Measurements from ENCODE around the gene ACSM6. TPM values are rescaled to one million over a fixed set of nuclear protein-coding genes. Genes with fewer than 3 reads are reported as not detected.
A peak's percentile ranks its signal among the peaks of the same experiment; 100 is the strongest.

The ACSM6 gene
- total RNA-seq, 4 donors from 2014 or later = not detected

DNA sequence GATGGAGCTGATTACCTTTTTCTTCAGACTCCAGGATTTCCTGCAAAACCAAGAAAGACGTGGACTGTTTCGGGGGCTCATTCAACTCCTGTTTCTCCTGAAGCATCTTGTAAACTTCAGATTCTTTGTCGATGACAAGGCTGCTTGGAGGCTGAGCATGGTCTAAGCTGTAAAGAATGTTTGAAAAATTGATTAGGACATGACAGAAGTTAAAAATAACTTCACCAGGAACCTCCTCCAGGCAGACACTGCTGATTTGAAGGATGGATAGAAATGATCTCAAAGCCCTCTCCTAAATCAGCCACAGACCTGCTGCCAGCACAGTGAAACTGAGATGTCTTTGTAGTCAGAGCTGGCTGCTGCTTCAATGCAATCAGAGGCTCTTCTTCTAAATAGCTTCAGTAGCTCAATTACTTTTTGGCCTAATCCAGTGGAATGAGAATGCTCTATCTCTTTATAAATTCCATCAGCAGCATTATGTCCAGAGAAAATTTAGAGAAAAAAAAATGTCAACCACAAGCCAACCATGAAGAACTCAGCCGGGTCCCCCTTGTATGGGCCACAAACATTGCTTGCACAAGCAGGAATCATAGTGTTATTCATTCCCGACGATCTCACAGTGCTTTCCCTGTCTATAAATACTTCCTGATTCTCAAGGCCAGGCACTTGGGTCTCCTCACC is 53.3 kb downstream of the ACSM6 start:
- Histone ChIP-seq H3K4me1 (peaks cover 19 to 37% (median 23%) of the 10 kb centered on the region in 4 donors), H3K27ac (replicated peaks in 1 of 4) (peak overlapping the region; percentile 12 to 56 (median 46)), H3K27me3 (no peaks in the 10 kb centered on the region), H3K36me3 (peaks cover 0 to 81% (median 16%) of the 10 kb centered on the region in 4 donors), H3K4me3 (no peak overlapping the region), H3K9me3 (no peaks in the 10 kb centered on the region)
- 40% methylated on average over 6 of the region's 6 CpGs for WGBS
- intact Hi-C loops (cut with DNase I) = loop anchor here (2.0 to 5.0 kb wide), 2 partner anchors 40 to 115 kb away; no protein-coding TSS in a partner anchor
- TF ChIP-seq POLR2A (IDR thresholded peaks at IDR 0.05; ENCODE audit: low read depth) = no peak
- no peak for TF ChIP-seq POLR2AphosphoS5 (IDR thresholded peaks at IDR 0.05)
- TF ChIP-seq EP300 (IDR thresholded peaks at IDR 0.05) = no peak
- TF ChIP-seq, protein P1, sequence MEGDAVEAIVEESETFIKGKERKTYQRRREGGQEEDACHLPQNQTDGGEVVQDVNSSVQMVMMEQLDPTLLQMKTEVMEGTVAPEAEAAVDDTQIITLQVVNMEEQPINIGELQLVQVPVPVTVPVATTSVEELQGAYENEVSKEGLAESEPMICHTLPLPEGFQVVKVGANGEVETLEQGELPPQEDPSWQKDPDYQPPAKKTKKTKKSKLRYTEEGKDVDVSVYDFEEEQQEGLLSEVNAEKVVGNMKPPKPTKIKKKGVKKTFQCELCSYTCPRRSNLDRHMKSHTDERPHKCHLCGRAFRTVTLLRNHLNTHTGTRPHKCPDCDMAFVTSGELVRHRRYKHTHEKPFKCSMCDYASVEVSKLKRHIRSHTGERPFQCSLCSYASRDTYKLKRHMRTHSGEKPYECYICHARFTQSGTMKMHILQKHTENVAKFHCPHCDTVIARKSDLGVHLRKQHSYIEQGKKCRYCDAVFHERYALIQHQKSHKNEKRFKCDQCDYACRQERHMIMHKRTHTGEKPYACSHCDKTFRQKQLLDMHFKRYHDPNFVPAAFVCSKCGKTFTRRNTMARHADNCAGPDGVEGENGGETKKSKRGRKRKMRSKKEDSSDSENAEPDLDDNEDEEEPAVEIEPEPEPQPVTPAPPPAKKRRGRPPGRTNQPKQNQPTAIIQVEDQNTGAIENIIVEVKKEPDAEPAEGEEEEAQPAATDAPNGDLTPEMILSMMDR (IDR thresholded peaks at IDR 0.05) = no peak
- DNase-seq (ENCODE audit: extremely low spot score) = peak; percentile 4

DNA sequence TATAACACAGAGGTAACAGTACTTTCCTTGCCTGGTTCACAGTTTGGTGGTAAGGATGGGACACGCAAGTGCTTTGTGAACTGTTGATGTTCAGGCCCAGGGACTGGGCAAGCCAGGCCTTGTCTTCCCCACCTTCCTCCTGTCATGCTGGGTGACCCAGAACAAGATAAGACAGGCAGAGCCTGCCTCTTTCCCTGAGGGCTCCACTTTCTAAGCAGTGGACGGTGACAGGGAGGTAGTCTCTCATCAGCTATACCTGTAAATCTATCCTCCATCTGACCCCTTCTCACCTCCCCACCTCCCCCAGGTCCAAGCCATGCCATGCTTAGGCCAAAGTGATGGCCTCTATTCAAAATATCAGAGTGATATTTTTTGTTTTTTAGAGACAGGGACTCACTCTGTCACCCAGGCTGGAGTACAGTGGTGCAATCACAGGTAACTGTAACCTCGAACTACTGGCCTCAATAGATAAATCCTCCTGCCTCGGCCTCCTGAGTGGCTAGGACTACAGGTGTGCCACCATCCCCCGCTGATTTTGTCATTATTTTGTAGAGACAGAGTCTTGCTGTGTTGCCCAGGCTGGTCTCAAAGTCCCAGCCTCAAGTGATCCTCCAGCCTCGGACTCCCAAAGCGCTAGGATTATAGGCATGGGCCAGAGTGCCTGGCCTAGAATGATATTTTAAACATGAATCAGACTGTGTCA is 54.0 kb downstream of the ACSM6 start:
- Histone ChIP-seq H3K27ac (replicated peaks in 1 of 4) (peak overlapping the region in 3 of 4 donors; percentile 43 to 56 (median 49)), H3K4me1 (peaks cover 19 to 37% (median 23%) of the 10 kb centered on the region in 4 donors)
- 94% methylated on average over 7 of the region's 7 CpGs for WGBS

DNA sequence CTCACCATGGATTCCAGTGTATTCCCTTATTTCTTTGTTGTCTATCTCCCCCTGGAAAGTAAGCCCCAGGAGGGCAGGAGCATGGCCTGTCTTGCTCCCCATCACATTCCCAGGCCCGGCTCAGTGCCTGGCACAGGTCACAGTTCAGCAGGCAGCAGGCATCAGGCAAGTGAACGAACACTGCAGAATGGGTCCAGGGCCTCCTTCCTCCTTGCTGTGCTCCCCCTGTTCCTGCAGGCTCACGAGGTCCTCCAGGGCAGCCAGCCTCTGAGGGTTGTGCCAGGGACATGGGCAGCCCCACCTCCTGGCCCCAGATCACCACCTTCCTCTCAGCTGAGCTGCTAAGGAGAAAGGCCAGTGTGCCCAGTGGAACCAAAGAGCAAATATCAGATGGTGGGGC is 55.0 kb downstream of the ACSM6 start:
- Histone ChIP-seq H3K9me3 (no peaks in the 10 kb centered on the region), H3K36me3 (peaks cover 0 to 76% (median 10%) of the 10 kb centered on the region in 4 donors), H3K27ac (replicated peaks in 1 of 4) (no peak overlapping the region), H3K4me3 (no peak overlapping the region), H3K27me3 (no peaks in the 10 kb centered on the region), H3K4me1 (peaks cover 19 to 37% (median 23%) of the 10 kb centered on the region in 4 donors)
- TF ChIP-seq, protein P1 (IDR thresholded peaks at IDR 0.05) = no peak
- no peak for TF ChIP-seq POLR2A (IDR thresholded peaks at IDR 0.05; ENCODE audit: low read depth)
- no peak for TF ChIP-seq POLR2AphosphoS5 (IDR thresholded peaks at IDR 0.05)
- TF ChIP-seq EP300 (IDR thresholded peaks at IDR 0.05) = no peak
- intact Hi-C loops (cut with DNase I) = loop anchor here (5.0 kb wide), 1 partner anchor 38 kb away; no protein-coding TSS in a partner anchor
- peak; percentile 47 for DNase-seq (ENCODE audit: extremely low spot score)
- WGBS = 87% methylated on average over 3 of the region's 3 CpGs

More for the DNA sequence above, 54.0 kb downstream of the ACSM6 start:
- Histone ChIP-seq H3K27me3 (no peaks in the 10 kb centered on the region), H3K9me3 (no peaks in the 10 kb centered on the region), H3K4me3 (no peak overlapping the region), H3K36me3 (peaks cover 0 to 79% (median 13%) of the 10 kb centered on the region in 4 donors)
- no peak for TF ChIP-seq POLR2AphosphoS5 (IDR thresholded peaks at IDR 0.05)
- no peak for TF ChIP-seq POLR2A (IDR thresholded peaks at IDR 0.05; ENCODE audit: low read depth)
- TF ChIP-seq, protein P1 (IDR thresholded peaks at IDR 0.05) = no peak
- no peak for TF ChIP-seq EP300 (IDR thresholded peaks at IDR 0.05)
- intact Hi-C loops (cut with DNase I) = loop anchor here (2.0 to 5.0 kb wide), 2 partner anchors 39 to 115 kb away; no protein-coding TSS in a partner anchor
- DNase-seq (ENCODE audit: extremely low spot score) = peak; percentile 72

DNA sequence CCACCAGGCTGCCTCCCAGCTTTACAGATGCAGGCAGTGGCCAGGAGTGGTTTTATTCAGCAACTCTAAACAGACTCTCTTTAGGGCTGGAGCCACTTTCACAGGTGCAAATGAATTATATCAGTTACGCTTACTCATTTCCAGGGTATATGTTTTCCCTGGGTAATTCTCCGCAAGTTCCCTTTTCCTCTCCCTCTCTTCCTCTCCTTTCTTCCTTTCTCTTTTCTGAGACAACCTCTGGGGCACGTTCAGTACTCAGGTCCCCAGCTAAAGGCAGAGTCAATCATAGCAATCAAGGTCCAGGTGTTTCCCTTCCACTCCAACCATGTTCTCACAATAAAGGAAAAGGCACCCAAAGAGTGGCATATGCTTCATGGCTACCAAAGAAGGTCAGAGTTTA is 55.4 kb downstream of the ACSM6 start:
- TF ChIP-seq, protein P1 (IDR thresholded peaks at IDR 0.05) = no peak
- TF ChIP-seq EP300 (IDR thresholded peaks at IDR 0.05) (no peak), POLR2A (IDR thresholded peaks at IDR 0.05; ENCODE audit: low read depth) (no peak), POLR2AphosphoS5 (IDR thresholded peaks at IDR 0.05) (no peak)
- peak; percentile 24 for DNase-seq (ENCODE audit: extremely low spot score)
- Histone ChIP-seq H3K36me3 (peaks cover 0 to 71% (median 8%) of the 10 kb centered on the region in 4 donors), H3K27ac (replicated peaks in 1 of 4) (no peak overlapping the region), H3K9me3 (no peaks in the 10 kb centered on the region), H3K4me1 (peaks cover 19 to 37% (median 23%) of the 10 kb centered on the region in 4 donors), H3K4me3 (no peak overlapping the region), H3K27me3 (no peaks in the 10 kb centered on the region)
- WGBS = 85% methylated on average over 3 of the region's 3 CpGs
- intact Hi-C loops (cut with DNase I) = loop anchor here (5.0 kb wide), 1 partner anchor 38 kb away; no protein-coding TSS in a partner anchor
